Body of pancreas (tissue), 4 donors: ENCODE data around the gene TRIM71. TPM values are rescaled to one million over a fixed set of nuclear protein-coding genes. Genes with fewer than 3 reads are reported as not detected.
"Not testable (repeated sequence)": the region's sequence is repeated elsewhere in the genome, so short reads cannot be mapped to it uniquely, and the experiment has no call there.

ENCODE experiments used
- ATAC-seq: fragments of 150-250 bp; one replicate; pipeline ENCODE4 v1.9.1; 2016
- DNase-seq, 4 donors: peaks; one replicate each; pipeline ENCODE4 v3.0.0-alpha.2; 2019
- H3K27ac ChIP-seq, 4 donors: fragments of 200-600 bp; sonication (generic); 1 replicate in 3 of 4; 2 replicates in 1 of 4; pipeline versions ENCODE4 v1.5.1 to v1.6.1; 2016 to 2019; ENCODE audit warnings: mild to moderate bottlenecking in 1 of 4, mixed read lengths in 1 of 4, moderate library complexity in 1 of 4
- H3K27me3 ChIP-seq, 2 donors: fragments of 200-600 bp; sonication (generic); one replicate each; pipeline ENCODE4 v1.6.0; 2016; ENCODE audit warnings: mild to moderate bottlenecking in 1 of 2
- H3K36me3 ChIP-seq, 2 donors: fragments of 200-600 bp; sonication (generic); replicated peaks in 1 of 2; 2 replicates each; pipeline ENCODE4 v1.5.1; 2016; ENCODE audit warnings: low read depth in 2 of 2; ENCODE audit not compliant: insufficient read depth in 1 of 2
- H3K4me1 ChIP-seq: fragments of 200-600 bp; sonication (generic); one replicate; pipeline ENCODE4 v1.6.0; 2016
- H3K4me3 ChIP-seq, 2 donors: fragments of 200-600 bp; sonication (generic); 1 replicate in 1 of 2; 2 replicates in 1 of 2; pipeline ENCODE4 v1.5.1; 2016 to 2019
- H3K9me3 ChIP-seq, 3 donors: fragments of 200-600 bp; sonication (generic); 1 replicate in 2 of 3; 2 replicates in 1 of 3; pipeline ENCODE4 v1.5.1; 2016
- POLR2A ChIP-seq, 3 donors: fragments of 450-650 bp; IDR thresholded peaks; one replicate each; pipeline ENCODE4 v1.6.1; 2016; ENCODE audit warnings: antibody characterized with exemption in 3 of 3, mild to moderate bottlenecking in 2 of 3
- WGBS, 2 donors: methylation state at CpG; one replicate each; pipeline ENCODE4 v1.1.5; 2017; 5-methylcytosine and 5-hydroxymethylcytosine counted together
- intact Hi-C: fragments of 100-400 bp; cut with DNase I; formaldehyde crosslinking; loops from one replicate; pipeline ENCODE4 v1.15.1; 2023
- total RNA-seq, 2 donors: library from RNA; depleted of rRNA; stranded (reverse); fragments of >200 nt; gene quantifications; one replicate each; pipeline ENCODE4 v1.1.0, GENCODE V29; 2016
- TF ChIP-seq, protein P1 (sequence below), 7 experiments: fragments of 450-650 bp in 4 of 7; fragments of 200-600 bp in 3 of 7; sonication (generic) in 3 of 7; IDR thresholded peaks; one replicate each; pipeline ENCODE4 v1.5.1; 2016 to 2019; ENCODE audit warnings: antibody characterized with exemption in 7 of 7

TRIM71 gene
- total RNA-seq, 2 donors from 2014 or later, result not detected

DNA sequence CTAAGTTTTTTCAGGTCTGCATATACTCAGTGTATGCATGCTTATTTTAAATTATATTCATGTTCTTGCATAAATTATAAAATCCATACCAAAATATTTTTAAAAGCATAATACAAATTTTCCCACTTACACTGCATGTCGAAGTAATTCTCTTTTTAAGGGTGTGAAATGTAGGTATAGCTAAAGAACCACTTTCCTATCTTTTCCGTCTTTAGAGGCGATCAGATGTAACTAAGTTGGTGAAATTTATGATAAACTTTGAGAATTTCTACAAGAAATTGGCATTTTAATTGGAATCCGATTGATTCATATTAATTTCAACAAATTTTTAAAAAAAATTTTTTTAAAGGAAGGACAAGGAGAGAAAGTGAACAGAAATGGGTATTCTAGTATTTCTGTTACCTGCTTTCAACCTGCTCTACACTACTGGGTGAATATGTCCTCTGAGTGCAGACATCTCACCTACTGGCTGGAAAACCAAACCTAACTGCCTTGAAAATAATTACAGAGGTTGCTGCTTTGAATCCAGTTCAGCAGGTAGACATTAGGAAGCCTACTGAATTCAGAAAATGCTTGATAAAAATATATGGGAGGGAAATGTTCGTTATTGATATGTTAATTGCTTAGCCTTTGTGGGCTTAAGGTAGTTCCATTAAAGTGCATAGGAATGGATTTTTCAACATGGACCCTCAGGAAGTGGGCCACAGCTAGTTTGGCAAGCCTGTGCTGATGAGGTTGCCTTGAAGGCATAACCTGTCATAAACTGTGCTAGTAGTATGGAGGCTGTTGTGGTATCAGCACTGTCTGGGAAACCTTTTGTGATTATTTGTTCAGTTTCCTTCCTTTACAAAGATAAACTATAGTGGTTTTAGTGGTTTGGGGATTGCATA is 5.1 kb downstream of the TRIM71 start:
- intact Hi-C loops, result no loop called here
- ATAC-seq, result no peak
- Histone ChIP-seq H3K27ac (no peak overlapping the region), H3K4me3 (no peak overlapping the region), H3K36me3 (no peaks in the 10 kb centered on the region), H3K9me3 (peaks cover 0 to 15% (median 0%) of the 10 kb centered on the region in 3 donors), H3K27me3 (peaks cover 0 to 27% of the 10 kb centered on the region in 2 donors), H3K4me1 (peaks cover 7% of the 10 kb centered on the region)
- 89% methylated on average over 5 of the region's 5 CpGs for WGBS, 2 donors
- DNase-seq, result no peak
- TF ChIP-seq, protein P1, sequence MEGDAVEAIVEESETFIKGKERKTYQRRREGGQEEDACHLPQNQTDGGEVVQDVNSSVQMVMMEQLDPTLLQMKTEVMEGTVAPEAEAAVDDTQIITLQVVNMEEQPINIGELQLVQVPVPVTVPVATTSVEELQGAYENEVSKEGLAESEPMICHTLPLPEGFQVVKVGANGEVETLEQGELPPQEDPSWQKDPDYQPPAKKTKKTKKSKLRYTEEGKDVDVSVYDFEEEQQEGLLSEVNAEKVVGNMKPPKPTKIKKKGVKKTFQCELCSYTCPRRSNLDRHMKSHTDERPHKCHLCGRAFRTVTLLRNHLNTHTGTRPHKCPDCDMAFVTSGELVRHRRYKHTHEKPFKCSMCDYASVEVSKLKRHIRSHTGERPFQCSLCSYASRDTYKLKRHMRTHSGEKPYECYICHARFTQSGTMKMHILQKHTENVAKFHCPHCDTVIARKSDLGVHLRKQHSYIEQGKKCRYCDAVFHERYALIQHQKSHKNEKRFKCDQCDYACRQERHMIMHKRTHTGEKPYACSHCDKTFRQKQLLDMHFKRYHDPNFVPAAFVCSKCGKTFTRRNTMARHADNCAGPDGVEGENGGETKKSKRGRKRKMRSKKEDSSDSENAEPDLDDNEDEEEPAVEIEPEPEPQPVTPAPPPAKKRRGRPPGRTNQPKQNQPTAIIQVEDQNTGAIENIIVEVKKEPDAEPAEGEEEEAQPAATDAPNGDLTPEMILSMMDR (IDR thresholded peaks at IDR 0.05), result no peak
- no peak for TF ChIP-seq POLR2A (IDR thresholded peaks at IDR 0.05)

DNA sequence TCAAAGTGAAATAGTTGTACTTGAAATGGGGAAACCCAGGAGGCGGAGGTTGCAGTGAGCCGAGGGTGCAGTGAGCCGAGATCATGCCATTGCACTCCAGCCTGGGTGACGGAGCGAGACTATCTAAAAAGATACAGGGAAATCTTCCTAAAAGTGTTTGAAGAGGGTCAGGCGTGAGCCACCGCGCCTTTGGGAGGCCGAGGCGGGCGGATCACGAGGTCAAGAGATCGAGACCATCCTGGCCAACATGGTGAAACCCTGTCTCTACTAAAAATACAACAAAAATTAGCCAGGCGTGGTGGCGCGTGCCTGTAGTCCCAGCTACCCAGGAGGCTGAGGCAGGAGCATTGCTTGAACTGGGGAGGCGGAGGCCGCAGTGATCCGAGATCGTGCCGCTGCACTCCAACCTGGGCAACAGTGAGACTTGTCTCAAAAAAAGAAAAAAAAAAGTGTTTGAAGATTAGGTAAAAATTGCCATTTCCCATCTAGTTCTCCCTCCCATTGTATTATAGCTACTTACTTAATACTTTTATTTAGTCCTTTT is 5.9 kb downstream of the TRIM71 start:
- H3K27ac ChIP-seq, H3K4me1 ChIP-seq, H3K36me3 ChIP-seq, H3K4me3 ChIP-seq, ATAC-seq, intact Hi-C loops, DNase-seq: not testable (repeated sequence)
- 92 to 97% methylated on average over 21 of the region's 21 CpGs for WGBS, 2 donors
- peaks cover 0 to 19% of the 10 kb centered on the region in 2 donors for H3K27me3 ChIP-seq
- H3K9me3 ChIP-seq, result peaks cover 0 to 14% (median 0%) of the 10 kb centered on the region in 3 donors

DNA sequence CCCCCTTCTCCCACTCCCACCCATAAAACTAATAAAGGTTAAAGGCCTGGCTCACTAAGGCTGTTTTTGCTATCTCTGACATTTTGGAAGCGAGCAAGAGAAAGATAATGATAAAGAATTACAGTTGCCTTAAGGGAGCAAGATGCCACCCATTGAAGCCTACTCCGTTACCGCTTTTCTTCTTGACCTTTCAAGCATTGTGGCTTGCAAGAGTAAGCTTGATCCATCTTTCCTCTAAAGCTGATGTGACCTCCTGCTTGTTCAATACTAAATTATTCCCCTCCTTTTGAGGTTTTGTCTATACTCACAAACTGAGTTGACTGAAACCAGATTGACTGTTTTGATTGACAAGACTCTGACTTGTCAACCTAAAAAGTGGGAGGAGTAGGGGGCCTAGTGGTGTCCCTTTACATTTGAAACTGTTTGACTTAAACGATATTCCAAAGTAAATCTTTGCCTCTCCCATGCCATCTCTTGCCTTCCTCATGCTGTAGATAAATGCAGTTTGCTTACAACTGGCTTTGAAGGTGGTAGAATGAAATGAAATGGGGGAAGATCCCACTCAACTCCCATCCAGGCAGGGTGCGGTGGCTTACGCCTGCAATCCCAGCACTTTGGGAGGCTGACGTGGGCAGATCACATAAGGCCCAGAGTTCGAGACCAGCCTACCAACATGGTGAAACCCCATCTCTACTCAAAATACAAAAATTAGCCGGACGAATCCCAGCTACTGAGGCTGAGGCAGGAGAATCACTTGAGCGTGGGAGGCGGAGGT is 8.0 kb downstream of the TRIM71 start:
- TF ChIP-seq, protein P1 (IDR thresholded peaks at IDR 0.05), result no peak
- TF ChIP-seq POLR2A (IDR thresholded peaks at IDR 0.05), result no peak
- Histone ChIP-seq H3K27me3 (peaks cover 0 to 2% of the 10 kb centered on the region in 2 donors), H3K36me3 (no peaks in the 10 kb centered on the region), H3K4me1 (no peaks in the 10 kb centered on the region), H3K9me3 (no peaks in the 10 kb centered on the region), H3K4me3 (no peak overlapping the region), H3K27ac (no peak overlapping the region)
- ATAC-seq, result no peak
- no peak for DNase-seq
- WGBS, 2 donors, result 91% methylated on average over 12 of the region's 12 CpGs
- intact Hi-C loops, result no loop called here

DNA sequence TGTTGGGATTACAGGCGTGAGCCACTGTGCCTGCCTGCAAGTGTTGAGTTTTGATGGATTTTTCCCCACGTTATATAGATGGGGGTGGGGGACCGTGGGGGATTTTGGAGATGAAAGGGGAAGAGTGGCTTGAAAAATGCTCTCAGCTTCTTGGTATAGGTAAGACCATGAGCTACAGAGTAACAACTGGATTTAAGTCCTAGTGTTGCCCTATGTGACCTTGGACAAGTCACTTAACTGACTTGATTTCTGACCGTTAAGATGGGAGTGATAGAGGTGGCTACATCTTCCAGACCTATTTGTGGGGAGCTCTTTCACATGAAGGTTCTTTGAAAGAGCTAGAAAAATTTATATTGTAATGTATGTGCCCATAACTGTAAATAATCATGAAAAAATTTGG is 13.3 kb downstream of the TRIM71 start:
- DNase-seq, result no peak
- H3K27ac ChIP-seq, result no peak overlapping the region
- no peaks in the 10 kb centered on the region for H3K36me3 ChIP-seq
- 82 to 87% methylated on average over 4 of the region's 4 CpGs for WGBS, 2 donors
- H3K4me1 ChIP-seq, result peaks cover 3% of the 10 kb centered on the region
- no peak for ATAC-seq
- H3K4me3 ChIP-seq, result no peak overlapping the region
- H3K9me3 ChIP-seq, result no peaks in the 10 kb centered on the region
- intact Hi-C loops, result no loop called here
- TF ChIP-seq, protein P1 (IDR thresholded peaks at IDR 0.05), result no peak
- TF ChIP-seq POLR2A (IDR thresholded peaks at IDR 0.05), result no peak
- no peaks in the 10 kb centered on the region for H3K27me3 ChIP-seq

DNA sequence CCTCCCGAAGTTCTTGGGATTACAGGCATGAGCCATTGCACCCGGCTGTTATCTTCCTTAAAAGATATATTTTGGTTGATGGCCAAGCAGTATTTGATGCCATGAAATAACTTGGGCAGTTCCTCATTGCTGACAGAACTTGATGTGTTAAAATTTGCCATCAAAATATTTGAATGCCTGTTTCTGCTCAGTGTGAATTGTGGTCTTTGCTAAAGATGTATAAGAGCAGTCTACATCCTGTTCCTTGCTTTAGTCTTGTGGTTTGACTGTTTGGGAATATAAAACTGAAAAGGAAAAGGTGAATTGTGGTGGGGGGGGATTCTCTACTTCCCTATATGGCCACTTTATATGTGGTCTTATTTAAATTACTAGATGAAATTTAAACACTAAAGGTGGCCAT is 14.0 kb downstream of the TRIM71 start:
- H3K36me3 ChIP-seq, result no peaks in the 10 kb centered on the region
- TF ChIP-seq, protein P1 (IDR thresholded peaks at IDR 0.05), result no peak
- TF ChIP-seq POLR2A (IDR thresholded peaks at IDR 0.05), result no peak
- WGBS, 2 donors, result 14% methylated on average over 2 of the region's 2 CpGs
- no peaks in the 10 kb centered on the region for H3K27me3 ChIP-seq
- no peaks in the 10 kb centered on the region for H3K9me3 ChIP-seq
- ATAC-seq (no peak), DNase-seq (no peak)
- no peak overlapping the region for H3K4me3 ChIP-seq
- intact Hi-C loops, result no loop called here
- peaks cover 3% of the 10 kb centered on the region for H3K4me1 ChIP-seq
- H3K27ac ChIP-seq, result no peak overlapping the region
